ENCODE data around the gene SLC32A1. TPM values are rescaled to one million over a fixed set of nuclear protein-coding genes. Genes with fewer than 3 reads are reported as not detected.
A peak's percentile ranks its signal among the peaks of the same experiment; 100 is the strongest.

The SLC32A1 gene
- total RNA-seq, 2 experiments from 2014 or later = not detected

DNA sequence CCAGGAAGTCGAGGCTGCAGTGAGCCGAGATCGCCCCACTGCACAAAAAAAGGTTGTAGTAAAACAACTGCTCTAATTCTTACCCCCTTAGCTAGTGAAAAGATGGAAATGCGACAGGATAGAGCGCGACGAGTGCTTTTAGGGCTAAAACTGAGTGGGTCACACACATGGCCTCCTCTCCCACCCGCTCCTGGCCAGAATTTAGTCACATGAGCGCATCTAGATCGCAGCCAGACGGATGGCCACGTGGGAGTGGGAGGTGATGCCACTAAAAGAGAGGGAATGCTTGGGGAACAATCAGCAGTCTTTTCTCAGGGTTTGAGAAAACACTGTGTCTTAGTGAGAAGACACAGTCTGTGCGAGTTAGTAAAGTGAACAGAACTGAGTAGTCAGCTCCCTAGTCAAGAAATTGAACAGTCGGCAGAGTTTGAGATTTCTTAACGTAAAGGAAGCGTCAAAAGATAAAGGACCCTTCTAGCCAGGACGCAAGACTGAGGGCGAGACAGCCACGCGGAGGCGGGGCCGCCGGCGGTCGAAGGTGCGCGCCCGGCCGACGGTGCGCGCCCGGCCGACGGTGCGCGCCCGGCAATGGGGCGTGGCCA lies 23.3 kb downstream of the SLC32A1 start:
- no peak for ATAC-seq (ENCODE audit: poor library complexity)
- Mint-ChIP-seq H3K27me3 (peaks cover 8% of the 10 kb centered on the region), H3K9me3 (no peaks in the 10 kb centered on the region), H3K27ac (peak overlapping the region; percentile 95), H3K36me3 (ENCODE audit: low read depth) (peaks cover 31% of the 10 kb centered on the region), H3K4me1 (ENCODE audit: low read depth) (peaks cover 27% of the 10 kb centered on the region), H3K4me3 (peak overlapping the region; percentile 95)
- H3K36me3 ChIP-seq (ENCODE audit: insufficient read depth, low read length) = peaks cover 10% of the 10 kb centered on the region
- peak overlapping the region; percentile 64 to 79 for H3K27ac ChIP-seq (ENCODE audit: low read depth in 1 of 2, low read length in 2 of 2)
- H3K4me3 ChIP-seq (ENCODE audit: low read length) = peak overlapping the region; percentile 39
- H3K9me3 ChIP-seq (ENCODE audit: control insufficient read depth in 1 of 2, insufficient read depth in 1 of 2, low read length in 2 of 2) = no peaks in the 10 kb centered on the region
- intact Hi-C loops (cut with DNase I, micrococcal nuclease) = loop anchor here (2.0 to 10.0 kb wide), 9 partner anchors 17 to 713 kb away; partner anchors contain the start of genes DHX35 (in 2 of the 2), PPP1R16B (in 2 of the 2), FAM83D (in 1 of the 2) and RALGAPB (in 1 of the 2)
- POLR2A ChIA-PET = interaction anchor here (0.8 to 3.1 kb wide), 8 partner anchors 18 to 1569 kb away, joined by 3 to 10 read pairs (median 4); partner anchors contain the start of genes DHX35 and PPP1R16B
- CTCF ChIA-PET = interaction anchor here (1.0 to 1.8 kb wide), 4 partner anchors 21 to 215 kb away, joined by 3 to 6 read pairs (median 4); partner anchors contain the start of genes DHX35 and FAM83D
- H3K27me3 ChIP-seq (ENCODE audit: control insufficient read depth in 1 of 2, insufficient read depth in 2 of 2, low read length in 2 of 2) = peaks cover 0 to 2% of the 10 kb centered on the region in 2 experiments
- H3K4me1 ChIP-seq (ENCODE audit: insufficient read depth, low read length) = peaks cover 16% of the 10 kb centered on the region
- TF ChIP-seq, protein P1, sequence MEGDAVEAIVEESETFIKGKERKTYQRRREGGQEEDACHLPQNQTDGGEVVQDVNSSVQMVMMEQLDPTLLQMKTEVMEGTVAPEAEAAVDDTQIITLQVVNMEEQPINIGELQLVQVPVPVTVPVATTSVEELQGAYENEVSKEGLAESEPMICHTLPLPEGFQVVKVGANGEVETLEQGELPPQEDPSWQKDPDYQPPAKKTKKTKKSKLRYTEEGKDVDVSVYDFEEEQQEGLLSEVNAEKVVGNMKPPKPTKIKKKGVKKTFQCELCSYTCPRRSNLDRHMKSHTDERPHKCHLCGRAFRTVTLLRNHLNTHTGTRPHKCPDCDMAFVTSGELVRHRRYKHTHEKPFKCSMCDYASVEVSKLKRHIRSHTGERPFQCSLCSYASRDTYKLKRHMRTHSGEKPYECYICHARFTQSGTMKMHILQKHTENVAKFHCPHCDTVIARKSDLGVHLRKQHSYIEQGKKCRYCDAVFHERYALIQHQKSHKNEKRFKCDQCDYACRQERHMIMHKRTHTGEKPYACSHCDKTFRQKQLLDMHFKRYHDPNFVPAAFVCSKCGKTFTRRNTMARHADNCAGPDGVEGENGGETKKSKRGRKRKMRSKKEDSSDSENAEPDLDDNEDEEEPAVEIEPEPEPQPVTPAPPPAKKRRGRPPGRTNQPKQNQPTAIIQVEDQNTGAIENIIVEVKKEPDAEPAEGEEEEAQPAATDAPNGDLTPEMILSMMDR (IDR thresholded peaks at IDR 0.05) = no peak
- no peak for DNase-seq

DNA sequence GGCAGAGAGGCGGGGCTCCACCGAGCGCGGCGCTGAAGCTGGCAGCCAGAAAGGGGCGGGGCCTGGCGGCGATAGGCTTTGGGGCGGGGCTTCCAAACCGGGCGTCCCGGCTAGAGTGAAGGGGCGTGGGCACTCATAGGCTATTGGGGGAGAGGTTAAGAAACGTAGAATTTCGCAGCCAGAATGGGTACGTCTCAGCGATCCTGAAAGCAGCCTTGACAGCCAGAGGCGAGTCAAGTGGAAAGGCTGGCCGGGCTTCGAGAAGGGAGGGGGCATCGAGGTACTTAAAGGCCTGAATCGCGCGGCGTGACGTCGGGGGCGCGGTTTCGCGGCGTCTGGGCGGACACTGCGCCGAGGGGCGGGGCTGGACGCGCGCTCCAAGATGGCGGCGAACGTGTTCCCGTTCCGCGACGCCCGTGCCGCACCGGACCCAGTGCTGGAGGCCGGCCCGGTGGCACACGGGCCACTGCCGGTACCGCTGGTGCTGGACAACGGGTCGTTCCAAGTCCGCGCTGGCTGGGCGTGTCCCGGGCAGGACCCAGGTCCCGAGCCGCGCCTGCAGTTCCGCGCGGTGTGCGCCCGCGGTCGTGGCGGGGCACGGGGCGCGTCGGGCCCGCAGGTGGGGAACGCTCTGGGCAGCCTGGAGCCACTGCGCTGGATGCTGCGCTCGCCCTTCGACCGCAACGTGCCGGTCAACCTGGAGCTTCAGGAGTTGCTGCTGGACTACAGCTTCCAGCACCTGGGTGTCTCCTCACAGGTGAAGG lies 24.0 kb downstream of the SLC32A1 start, which contains the start of gene ACTR5:
Gene ACTR5 (plus strand): TSS at position 364 of the 764 bp plus-strand sequence. CDS start 19 bp downstream, at position 383.
- intact Hi-C loops (cut with DNase I, micrococcal nuclease) = loop anchor here (2.0 to 10.0 kb wide), 8 partner anchors 17 to 713 kb away; partner anchors contain the start of genes PPP1R16B (in 2 of the 2), DHX35 (in 1 of the 2), FAM83D (in 1 of the 2) and RALGAPB (in 1 of the 2)
- H3K27me3 ChIP-seq (ENCODE audit: control insufficient read depth in 1 of 2, insufficient read depth in 2 of 2, low read length in 2 of 2) = no peaks in the 10 kb centered on the region
- Mint-ChIP-seq H3K36me3 (ENCODE audit: low read depth) (peaks cover 36% of the 10 kb centered on the region), H3K4me1 (ENCODE audit: low read depth) (peaks cover 27% of the 10 kb centered on the region), H3K27me3 (peaks cover 5% of the 10 kb centered on the region), H3K9me3 (no peaks in the 10 kb centered on the region), H3K27ac (peak within 1 kb of the TSS; percentile 95), H3K4me3 (peak within 1 kb of the TSS; percentile 96)
- ATAC-seq (ENCODE audit: poor library complexity) (peak; percentile 89), DNase-seq (peak; percentile 94 to 99 (median 97))
- peaks cover 16% of the 10 kb centered on the region for H3K4me1 ChIP-seq (ENCODE audit: insufficient read depth, low read length)
- TF ChIP-seq, protein P1 (IDR thresholded peaks at IDR 0.05) = no peak
- H3K4me3 ChIP-seq (ENCODE audit: low read length) = peak within 1 kb of the TSS; percentile 73
- ChIA-PET POLR2A (interaction anchor here (0.8 to 3.1 kb wide), 9 partner anchors 19 to 1570 kb away, joined by 3 to 10 read pairs (median 3); partner anchors contain the start of genes DHX35, FAM83D and PPP1R16B), CTCF (interaction anchor here (0.8 to 1.9 kb wide), 7 partner anchors 22 to 302 kb away, joined by 3 to 6 read pairs (median 4); partner anchors contain the start of genes DHX35 and FAM83D)
- peak within 1 kb of the TSS; percentile 79 to 95 for H3K27ac ChIP-seq (ENCODE audit: low read depth in 1 of 2, low read length in 2 of 2)
- peaks cover 10% of the 10 kb centered on the region for H3K36me3 ChIP-seq (ENCODE audit: insufficient read depth, low read length)
- H3K9me3 ChIP-seq (ENCODE audit: control insufficient read depth in 1 of 2, insufficient read depth in 1 of 2, low read length in 2 of 2) = no peaks in the 10 kb centered on the region

DNA sequence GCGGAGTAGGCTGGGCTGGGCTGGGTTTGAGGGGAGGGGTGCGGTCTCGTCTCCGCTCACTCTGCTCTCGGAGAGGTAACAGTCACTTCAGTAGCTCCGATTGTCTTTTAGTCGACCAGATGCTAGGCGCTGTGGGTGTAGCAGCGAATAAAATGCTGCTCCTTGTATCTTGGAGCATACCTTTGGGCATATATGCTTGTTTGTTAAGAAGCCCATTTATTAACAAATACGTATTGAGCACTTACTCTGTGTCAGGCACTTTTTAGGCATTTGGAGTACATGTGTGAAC lies 24.5 kb downstream of the SLC32A1 start:
- H3K27ac ChIP-seq (ENCODE audit: low read depth in 1 of 2, low read length in 2 of 2) = peak overlapping the region in 1 of 2 donors; percentile 79
- TF ChIP-seq, protein P1 (IDR thresholded peaks at IDR 0.05) = no peak
- intact Hi-C loops (cut with DNase I, micrococcal nuclease) = loop anchor here (2.0 to 10.0 kb wide), 8 partner anchors 18 to 714 kb away; partner anchors contain the start of genes PPP1R16B (in 2 of the 2), DHX35 (in 1 of the 2), FAM83D (in 1 of the 2) and RALGAPB (in 1 of the 2)
- Mint-ChIP-seq H3K4me1 (ENCODE audit: low read depth) (peaks cover 27% of the 10 kb centered on the region), H3K27ac (peak overlapping the region; percentile 95), H3K9me3 (no peaks in the 10 kb centered on the region), H3K36me3 (ENCODE audit: low read depth) (peaks cover 40% of the 10 kb centered on the region), H3K4me3 (peak overlapping the region; percentile 96), H3K27me3 (no peaks in the 10 kb centered on the region)
- H3K4me1 ChIP-seq (ENCODE audit: insufficient read depth, low read length) = peaks cover 16% of the 10 kb centered on the region
- POLR2A ChIA-PET = interaction anchor here (0.7 to 3.1 kb wide), 4 partner anchors 57 to 213 kb away, joined by 3 to 10 read pairs (median 6); partner anchors contain the start of genes DHX35, FAM83D and PPP1R16B
- peak overlapping the region; percentile 73 for H3K4me3 ChIP-seq (ENCODE audit: low read length)
- no peaks in the 10 kb centered on the region for H3K9me3 ChIP-seq (ENCODE audit: control insufficient read depth in 1 of 2, insufficient read depth in 1 of 2, low read length in 2 of 2)
- peak in 12 of 14 experiments; percentile 32 to 77 (median 51) for DNase-seq
- no peaks in the 10 kb centered on the region for H3K27me3 ChIP-seq (ENCODE audit: control insufficient read depth in 1 of 2, insufficient read depth in 2 of 2, low read length in 2 of 2)
- peaks cover 11% of the 10 kb centered on the region for H3K36me3 ChIP-seq (ENCODE audit: insufficient read depth, low read length)
- ATAC-seq (ENCODE audit: poor library complexity) = peak; percentile 36
- CTCF ChIA-PET = interaction anchor here (0.8 to 1.9 kb wide), 6 partner anchors 58 to 301 kb away, joined by 3 to 5 read pairs (median 4); partner anchors contain the start of genes DHX35 and FAM83D

Measured in CD4-positive, alpha-beta T cell (primary cell).